Uterus (tissue), 4 donors: ENCODE measurements around the gene LRRIQ3. TPM values are rescaled to one million over a fixed set of nuclear protein-coding genes. Genes with fewer than 3 reads are reported as not detected.

Experiments used
- DNase-seq, 2 donors: peaks; one replicate each; pipeline ENCODE4 v3.0.0-alpha.2; 2019 to 2020
- H3K27ac ChIP-seq, 2 donors: fragments of 200-600 bp; sonication (generic); 1 replicate in 1 of 2; 2 replicates in 1 of 2; pipeline ENCODE4 v1.5.1; 2016 to 2018
- H3K27me3 ChIP-seq, 2 donors: fragments of 200-600 bp; sonication (generic); one replicate each; pipeline ENCODE4 v1.5.1; 2018 to 2019; ENCODE audit warnings: control low read depth in 1 of 2
- H3K36me3 ChIP-seq, 2 donors: fragments of 200-600 bp; sonication (generic); one replicate each; pipeline ENCODE4 v1.5.1; 2019; ENCODE audit warnings: control low read depth in 1 of 2
- H3K4me1 ChIP-seq, 2 donors: fragments of 200-600 bp; sonication (generic); one replicate each; pipeline ENCODE4 v1.5.1; 2018 to 2019; ENCODE audit warnings: control low read depth in 1 of 2
- H3K4me3 ChIP-seq, 2 donors: fragments of 200-600 bp; sonication (generic); 1 replicate in 1 of 2; 2 replicates in 1 of 2; pipeline ENCODE4 v1.5.1; 2018 to 2019; ENCODE audit warnings: mild to moderate bottlenecking in 1 of 2
- H3K9me3 ChIP-seq, 2 donors: fragments of 200-600 bp; sonication (generic); one replicate each; pipeline ENCODE4 v1.5.1; 2019; ENCODE audit warnings: control low read depth in 1 of 2
- CTCF ChIP-seq, 4 experiments: fragments of 200-600 bp in 2 of 4; fragments of 450-650 bp in 2 of 4; sonication (generic) in 2 of 4; IDR thresholded peaks; one replicate each; pipeline ENCODE4 v1.5.1; 2016 to 2019; ENCODE audit warnings: antibody characterized with exemption in 4 of 4, mild to moderate bottlenecking in 2 of 4, moderate library complexity in 1 of 4
- POLR2A ChIP-seq, 2 donors: fragments of 450-650 bp; IDR thresholded peaks; one replicate each; pipeline ENCODE4 v1.6.1; 2016; ENCODE audit warnings: antibody characterized with exemption in 2 of 2, mild to moderate bottlenecking in 1 of 2, moderate library complexity in 1 of 2
- intact Hi-C: fragments of 100-400 bp; cut with DNase I; formaldehyde crosslinking; loops from one replicate; pipeline ENCODE4 v1.15.1; 2023; ENCODE audit warnings: low total_unique reads
- total RNA-seq, 4 donors: library from RNA; depleted of rRNA in 3 of 4; stranded (reverse); fragments of >200 nt in 3 of 4; gene quantifications; one replicate each; pipeline versions ENCODE4 v1.1.0 to v1.2.4, GENCODE V29; 2014 to 2023
- donor health status: DM: yes; HTN: yes; CAD: no.

LRRIQ3 gene
- total RNA-seq, 4 donors from 2014 or later, result 0.49 to 2.6 TPM; not detected in 2

- intact Hi-C loops, result no loop called here
- TF ChIP-seq POLR2A (IDR thresholded peaks at IDR 0.05) (no peak), CTCF (IDR thresholded peaks at IDR 0.05) (no peak)
Measured at GRCh38 chr1:74236440-74236839, 38.5 kb upstream of the LRRIQ3 start.

GRCh38 chr1:74235153-74235552 is 37.2 kb upstream of the LRRIQ3 start, which contains the start of gene TNNI3K:
TNNI3K (plus strand) TSS chr1:74235387; CDS start chr1:74235452, 65 bp downstream.
- intact Hi-C loops, result no loop called here
- no peak within 1 kb of the TSS for H3K27ac ChIP-seq

More at GRCh38 chr1:74236440-74236839, 38.5 kb upstream of the LRRIQ3 start:
- H3K4me1 ChIP-seq, result no peaks in the 10 kb centered on the region
- H3K36me3 ChIP-seq, result no peaks in the 10 kb centered on the region
- DNase-seq, result no peak
- no peaks in the 10 kb centered on the region for H3K9me3 ChIP-seq
- H3K27me3 ChIP-seq, result no peaks in the 10 kb centered on the region
- H3K4me3 ChIP-seq, result no peak overlapping the region
- H3K27ac ChIP-seq, result no peak overlapping the region

GRCh38 chr1:74223453-74223852 is 25.5 kb upstream of the LRRIQ3 start:
- Histone ChIP-seq H3K4me3 (no peak overlapping the region), H3K36me3 (no peaks in the 10 kb centered on the region), H3K27me3 (no peaks in the 10 kb centered on the region), H3K4me1 (no peaks in the 10 kb centered on the region), H3K9me3 (no peaks in the 10 kb centered on the region), H3K27ac (no peak overlapping the region)
- intact Hi-C loops, result no loop called here
- no peak for TF ChIP-seq CTCF (IDR thresholded peaks at IDR 0.05)
- no peak for TF ChIP-seq POLR2A (IDR thresholded peaks at IDR 0.05)
- DNase-seq, result no peak

More at GRCh38 chr1:74235153-74235552, 37.2 kb upstream of the LRRIQ3 start, which contains the start of gene TNNI3K:
- H3K27me3 ChIP-seq, result no peaks in the 10 kb centered on the region
- DNase-seq, result no peak
- no peak within 1 kb of the TSS for H3K4me3 ChIP-seq
- H3K4me1 ChIP-seq, result no peaks in the 10 kb centered on the region
- TF ChIP-seq CTCF (IDR thresholded peaks at IDR 0.05) (no peak), POLR2A (IDR thresholded peaks at IDR 0.05) (no peak)
- H3K36me3 ChIP-seq, result no peaks in the 10 kb centered on the region
- H3K9me3 ChIP-seq, result no peaks in the 10 kb centered on the region

- Histone ChIP-seq H3K27me3 (no peaks in the 10 kb centered on the region), H3K9me3 (no peaks in the 10 kb centered on the region), H3K36me3 (no peaks in the 10 kb centered on the region), H3K4me3 (no peak overlapping the region), H3K27ac (no peak overlapping the region), H3K4me1 (no peaks in the 10 kb centered on the region)
- no peak for TF ChIP-seq CTCF (IDR thresholded peaks at IDR 0.05)
- no peak for TF ChIP-seq POLR2A (IDR thresholded peaks at IDR 0.05)
- intact Hi-C loops, result no loop called here
- no peak for DNase-seq
Measured at GRCh38 chr1:74222701-74223100, 24.7 kb upstream of the LRRIQ3 start.

GRCh38 chr1:74215229-74215628 is 17.3 kb upstream of the LRRIQ3 start:
- no peak for TF ChIP-seq CTCF (IDR thresholded peaks at IDR 0.05)
- TF ChIP-seq POLR2A (IDR thresholded peaks at IDR 0.05), result no peak
- DNase-seq, result no peak
- intact Hi-C loops, result no loop called here
- Histone ChIP-seq H3K4me1 (no peaks in the 10 kb centered on the region), H3K27me3 (no peaks in the 10 kb centered on the region), H3K9me3 (no peaks in the 10 kb centered on the region), H3K4me3 (no peak overlapping the region), H3K36me3 (no peaks in the 10 kb centered on the region), H3K27ac (no peak overlapping the region)
